Measurements from ENCODE around the gene INPP4B.

Gene INPP4B

GRCh38 chr4:142150483-142150882 lies 695.6 kb downstream of the INPP4B start:
- no peak for DNase-seq (ENCODE audit: low read depth in 2 of 2)

- DNase-seq (ENCODE audit: low read depth in 2 of 2) = no peak
Observed at GRCh38 chr4:142144813-142145212, 701.3 kb downstream of the INPP4B start.

GRCh38 chr4:142142366-142143054 lies 703.6 kb downstream of the INPP4B start:
- DNase-seq (ENCODE audit: low read depth in 2 of 2) = no peak

GRCh38 chr4:142141224-142141623 lies 704.9 kb downstream of the INPP4B start:
- DNase-seq (ENCODE audit: low read depth in 2 of 2) = no peak

GRCh38 chr4:142130666-142131065 lies 715.4 kb downstream of the INPP4B start:
- DNase-seq (ENCODE audit: low read depth in 2 of 2) = no peak

GRCh38 chr4:142129931-142130330 lies 716.2 kb downstream of the INPP4B start:
- no peak for DNase-seq (ENCODE audit: low read depth in 2 of 2)

- no peak for DNase-seq (ENCODE audit: low read depth in 2 of 2)
Observed at GRCh38 chr4:142129473-142129872, 716.6 kb downstream of the INPP4B start.

GRCh38 chr4:142128529-142128928 lies 717.6 kb downstream of the INPP4B start:
- no peak for DNase-seq (ENCODE audit: low read depth in 2 of 2)

GRCh38 chr4:142126890-142127497 lies 719.1 kb downstream of the INPP4B start:
- DNase-seq (ENCODE audit: low read depth in 2 of 2) = peak; percentile 17 to 21

- no peak for DNase-seq (ENCODE audit: low read depth in 2 of 2)
Observed at GRCh38 chr4:142124874-142125273, 721.2 kb downstream of the INPP4B start.

- no peak for DNase-seq (ENCODE audit: low read depth in 2 of 2)
Observed at GRCh38 chr4:142121448-142122350, 724.4 kb downstream of the INPP4B start.

GRCh38 chr4:142120921-142121320 lies 725.2 kb downstream of the INPP4B start:
- no peak for DNase-seq (ENCODE audit: low read depth in 2 of 2)

GRCh38 chr4:142112451-142112850 lies 733.6 kb downstream of the INPP4B start:
- no peak for DNase-seq (ENCODE audit: low read depth in 2 of 2)

- DNase-seq (ENCODE audit: low read depth in 2 of 2) = no peak
Observed at GRCh38 chr4:142110136-142110535, 736.0 kb downstream of the INPP4B start.

- no peak for DNase-seq (ENCODE audit: low read depth in 2 of 2)
Observed at GRCh38 chr4:142104041-142104440, 742.1 kb downstream of the INPP4B start.

- no peak for DNase-seq (ENCODE audit: low read depth in 2 of 2)
Observed at GRCh38 chr4:142101401-142101800, 744.7 kb downstream of the INPP4B start.

GRCh38 chr4:142100941-142101340 lies 745.2 kb downstream of the INPP4B start:
- no peak for DNase-seq (ENCODE audit: low read depth in 2 of 2)

- no peak for DNase-seq (ENCODE audit: low read depth in 2 of 2)
Observed at GRCh38 chr4:142098900-142099545, 747.1 kb downstream of the INPP4B start.

- no peak for DNase-seq (ENCODE audit: low read depth in 2 of 2)
Observed at GRCh38 chr4:142098380-142098779, 747.7 kb downstream of the INPP4B start.

GRCh38 chr4:142097015-142097414 lies 749.1 kb downstream of the INPP4B start:
- no peak for DNase-seq (ENCODE audit: low read depth in 2 of 2)

- no peak for DNase-seq (ENCODE audit: low read depth in 2 of 2)
Observed at GRCh38 chr4:142095886-142096605, 750.1 kb downstream of the INPP4B start.
